Adrenal gland (tissue), 12 donors: Measurements from ENCODE around the gene MIGA2. TPM values are rescaled to one million over a fixed set of nuclear protein-coding genes. Genes with fewer than 3 reads are reported as not detected.
A peak's percentile ranks its signal among the peaks of the same experiment; 100 is the strongest.

Source experiments
- DNase-seq, 7 donors: peaks; one replicate each; pipeline ENCODE4 v3.0.0-alpha.2; 2019 to 2020
- H3K27ac ChIP-seq, 5 donors: fragments of 200-600 bp; sonication (generic) in 4 of 5; 1 replicate in 3 of 5; 2 replicates in 2 of 5; pipeline versions ENCODE4 v1.5.1 to v1.8.0; 2016 to 2020; ENCODE audit warnings: mild to moderate bottlenecking in 1 of 5
- H3K27me3 ChIP-seq: fragments of 200-600 bp; 2 replicates; pipeline ENCODE4 v1.8.0; 2021
- H3K36me3 ChIP-seq, 2 donors: fragments of 200-600 bp; replicated peaks in 1 of 2; 1 replicate in 1 of 2; 2 replicates in 1 of 2; pipeline versions ENCODE4 v1.5.1 to v1.8.0; 2018 to 2022
- H3K4me1 ChIP-seq, 2 donors: fragments of 200-600 bp; replicated peaks in 1 of 2; 1 replicate in 1 of 2; 2 replicates in 1 of 2; pipeline versions ENCODE4 v1.5.1 to v1.8.0; 2018 to 2021
- H3K4me3 ChIP-seq, 4 donors: fragments of 200-600 bp; sonication (generic) in 3 of 4; one replicate each; pipeline ENCODE4 v1.5.1; 2016 to 2018
- H3K9me3 ChIP-seq, 3 donors: fragments of 200-600 bp; sonication (generic) in 1 of 3; replicated peaks in 1 of 3; 1 replicate in 2 of 3; 2 replicates in 1 of 3; pipeline versions ENCODE4 v1.5.1 to v1.8.0; 2016 to 2021
- POLR2A ChIP-seq, 2 donors: fragments of 450-650 bp; IDR thresholded peaks; one replicate each; pipeline ENCODE4 v1.6.1; 2017; ENCODE audit warnings: antibody characterized with exemption in 2 of 2, mild to moderate bottlenecking in 2 of 2, moderate library complexity in 1 of 2
- WGBS, 4 donors: extraction: QIAGEN DNeasy Blood & Tissue Kit in 2 of 4; methylation state at CpG; one replicate each; pipeline versions ENCODE4 v1.1.5 to v1.1.7; 2013 to 2017; 5-methylcytosine and 5-hydroxymethylcytosine counted together
- intact Hi-C, 2 donors: fragments of 100-400 bp; cut with DNase I; formaldehyde crosslinking; loops; one replicate each; pipeline versions ENCODE4 v1.14.1 to v1.15.0; 2022 to 2023
- polyA plus RNA-seq, 3 donors: library from polyadenylated mRNA; stranded (reverse); fragments of 200-250 nt in 2 of 3; fragments of 350-450 nt in 1 of 3; fragmentation: Illumina TruSeq in 1 of 3; extraction: RNeasy Lipid Tissue Mini Kit (QIAGEN cat#74804) in 1 of 3; gene quantifications; one replicate each; pipeline ENCODE4 v1.2.3, GENCODE V29; 2013 to 2014
- total RNA-seq, 9 donors: library from RNA; depleted of rRNA in 4 of 9; stranded (reverse); fragments of >200 nt in 4 of 9; fragments of 120-200 nt in 1 of 9; fragmentation: NEBNext Ultra II Directional in 1 of 9; extraction: Animal tissue kit (Norgen Biotek cat#: 25700) in 1 of 9; gene quantifications; one replicate each; pipeline versions ENCODE4 v1.1.0 to v1.2.4, GENCODE V29; 2013 to 2023
- TF ChIP-seq, protein P1 (sequence below), 6 experiments: fragments of 450-650 bp in 4 of 6; fragments of 200-600 bp in 2 of 6; sonication (generic) in 1 of 6; IDR thresholded peaks; 1 replicate in 5 of 6; 2 replicates in 1 of 6; pipeline versions ENCODE4 v1.5.1 to v1.8.0; 2016 to 2021; ENCODE audit warnings: antibody characterized with exemption in 6 of 6, mild to moderate bottlenecking in 2 of 6, moderate library complexity in 1 of 6
- donor health status: healthy with polysubstance abuse.
- donor health status: Bipolar disorder and iron deficiency.
- donor health status: DM: yes; HTN: yes; CAD: no.
- donor health status: DM: no; HTN: no; CAD: no.
- donor health status: DM: no; HTN: no; CAD: no.
- donor health status: DM: yes; HTN: yes; CAD: no.

Gene MIGA2
- total and polyA plus RNA-seq, 12 donors: 8.9 to 74.6 (median 43.7) TPM

DNA sequence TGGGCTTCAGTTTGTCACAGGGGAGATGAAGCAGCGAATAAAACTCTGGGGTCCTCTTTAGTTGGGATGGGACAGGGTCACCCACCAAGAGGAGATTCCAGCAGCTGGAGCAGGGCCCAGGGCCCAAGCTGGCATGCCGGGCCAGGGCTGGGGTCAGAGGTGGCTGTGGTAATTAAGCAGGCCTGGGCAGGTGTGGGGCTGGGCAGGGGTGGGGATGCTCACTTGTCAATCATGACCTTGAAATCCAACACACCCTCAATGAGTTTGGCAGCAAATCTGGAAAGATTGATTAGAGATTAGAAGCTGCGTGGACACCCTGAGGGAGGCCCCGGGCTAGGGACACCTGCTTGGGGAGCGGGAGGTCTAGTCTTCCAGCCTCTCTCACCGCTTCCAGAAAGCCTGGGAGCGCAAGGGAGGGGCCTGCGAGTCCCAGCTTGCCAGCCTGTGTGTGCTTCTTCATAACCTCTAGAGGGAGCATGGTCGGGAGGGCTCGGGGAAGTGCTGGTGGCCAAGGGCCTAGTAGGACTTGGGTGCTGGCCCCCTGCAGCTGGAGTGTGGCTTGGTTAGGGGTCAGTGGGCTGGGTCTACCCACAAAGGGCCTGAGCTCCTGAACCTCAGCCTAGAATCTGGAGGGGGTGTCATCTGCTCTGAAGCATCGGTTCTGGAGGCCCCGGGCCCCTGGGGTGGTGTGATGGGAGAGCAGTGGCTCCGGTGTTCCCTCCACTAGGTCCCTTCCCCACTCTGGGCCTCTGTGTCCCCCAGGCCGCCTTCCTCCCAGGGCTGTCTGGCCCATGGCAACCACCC is 66.6 kb downstream of the MIGA2 start:
- Histone ChIP-seq H3K4me1 (no peaks in the 10 kb centered on the region), H3K4me3 (no peak overlapping the region), H3K9me3 (no peaks in the 10 kb centered on the region), H3K36me3 (peaks cover 0 to 10% of the 10 kb centered on the region in 2 donors), H3K27ac (no peak overlapping the region), H3K27me3 (no peaks in the 10 kb centered on the region)
- TF ChIP-seq, protein P1, sequence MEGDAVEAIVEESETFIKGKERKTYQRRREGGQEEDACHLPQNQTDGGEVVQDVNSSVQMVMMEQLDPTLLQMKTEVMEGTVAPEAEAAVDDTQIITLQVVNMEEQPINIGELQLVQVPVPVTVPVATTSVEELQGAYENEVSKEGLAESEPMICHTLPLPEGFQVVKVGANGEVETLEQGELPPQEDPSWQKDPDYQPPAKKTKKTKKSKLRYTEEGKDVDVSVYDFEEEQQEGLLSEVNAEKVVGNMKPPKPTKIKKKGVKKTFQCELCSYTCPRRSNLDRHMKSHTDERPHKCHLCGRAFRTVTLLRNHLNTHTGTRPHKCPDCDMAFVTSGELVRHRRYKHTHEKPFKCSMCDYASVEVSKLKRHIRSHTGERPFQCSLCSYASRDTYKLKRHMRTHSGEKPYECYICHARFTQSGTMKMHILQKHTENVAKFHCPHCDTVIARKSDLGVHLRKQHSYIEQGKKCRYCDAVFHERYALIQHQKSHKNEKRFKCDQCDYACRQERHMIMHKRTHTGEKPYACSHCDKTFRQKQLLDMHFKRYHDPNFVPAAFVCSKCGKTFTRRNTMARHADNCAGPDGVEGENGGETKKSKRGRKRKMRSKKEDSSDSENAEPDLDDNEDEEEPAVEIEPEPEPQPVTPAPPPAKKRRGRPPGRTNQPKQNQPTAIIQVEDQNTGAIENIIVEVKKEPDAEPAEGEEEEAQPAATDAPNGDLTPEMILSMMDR (IDR thresholded peaks at IDR 0.05): peak in 5 of 6 experiments; percentile 13 to 46 (median 39)
- TF ChIP-seq POLR2A (IDR thresholded peaks at IDR 0.05): no peak
- DNase-seq: peak in 4 of 7 donors; percentile 45 to 62 (median 58)
- intact Hi-C loops: no loop called here
- WGBS, 4 donors: 59 to 74% (median 72%) methylated on average over 8 to 14 of the region's 14 CpGs

- intact Hi-C loops: no loop called here
- WGBS, 4 donors: 82 to 96% (median 94%) methylated on average over 2 to 4 of the region's 4 CpGs
- DNase-seq: no peak
- TF ChIP-seq POLR2A (IDR thresholded peaks at IDR 0.05): no peak
- TF ChIP-seq, protein P1 (IDR thresholded peaks at IDR 0.05): no peak
- Histone ChIP-seq H3K4me1 (no peaks in the 10 kb centered on the region), H3K27me3 (no peaks in the 10 kb centered on the region), H3K9me3 (no peaks in the 10 kb centered on the region), H3K36me3 (peaks cover 0 to 11% of the 10 kb centered on the region in 2 donors), H3K4me3 (no peak overlapping the region), H3K27ac (no peak overlapping the region)
These were observed 67.2 kb downstream of the MIGA2 start for GRCh38 chr9:129103595-129103965.

DNA sequence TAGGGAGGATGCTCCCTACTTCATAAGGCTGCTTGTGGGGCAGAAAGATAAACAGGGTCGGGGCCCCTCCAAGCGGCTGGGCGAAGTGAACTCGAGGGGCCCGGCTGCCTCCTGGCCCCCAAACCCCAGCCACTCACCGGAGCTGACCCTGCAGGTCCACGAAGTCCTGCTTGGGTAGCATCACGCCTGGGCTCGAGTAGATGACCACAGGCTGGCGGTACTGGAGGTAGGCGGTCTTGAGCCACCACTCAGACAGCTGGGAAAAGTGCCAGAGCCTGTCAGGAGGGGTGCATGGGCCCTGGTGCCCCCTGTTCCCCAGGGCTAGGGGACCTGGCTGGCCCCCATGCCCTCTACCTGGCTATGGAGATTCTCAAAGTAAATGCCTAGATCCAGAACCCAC is 67.6 kb downstream of the MIGA2 start:
- no peak for TF ChIP-seq POLR2A (IDR thresholded peaks at IDR 0.05)
- TF ChIP-seq, protein P1 (IDR thresholded peaks at IDR 0.05): no peak
- Histone ChIP-seq H3K4me1 (peaks cover 2 to 3% of the 10 kb centered on the region in 2 donors), H3K27ac (no peak overlapping the region), H3K27me3 (no peaks in the 10 kb centered on the region), H3K36me3 (peaks cover 0 to 11% of the 10 kb centered on the region in 2 donors), H3K4me3 (no peak overlapping the region), H3K9me3 (no peaks in the 10 kb centered on the region)
- 88 to 98% (median 91%) methylated on average over 7 to 11 of the region's 11 CpGs for WGBS, 4 donors
- DNase-seq: no peak
- intact Hi-C loops: no loop called here

DNA sequence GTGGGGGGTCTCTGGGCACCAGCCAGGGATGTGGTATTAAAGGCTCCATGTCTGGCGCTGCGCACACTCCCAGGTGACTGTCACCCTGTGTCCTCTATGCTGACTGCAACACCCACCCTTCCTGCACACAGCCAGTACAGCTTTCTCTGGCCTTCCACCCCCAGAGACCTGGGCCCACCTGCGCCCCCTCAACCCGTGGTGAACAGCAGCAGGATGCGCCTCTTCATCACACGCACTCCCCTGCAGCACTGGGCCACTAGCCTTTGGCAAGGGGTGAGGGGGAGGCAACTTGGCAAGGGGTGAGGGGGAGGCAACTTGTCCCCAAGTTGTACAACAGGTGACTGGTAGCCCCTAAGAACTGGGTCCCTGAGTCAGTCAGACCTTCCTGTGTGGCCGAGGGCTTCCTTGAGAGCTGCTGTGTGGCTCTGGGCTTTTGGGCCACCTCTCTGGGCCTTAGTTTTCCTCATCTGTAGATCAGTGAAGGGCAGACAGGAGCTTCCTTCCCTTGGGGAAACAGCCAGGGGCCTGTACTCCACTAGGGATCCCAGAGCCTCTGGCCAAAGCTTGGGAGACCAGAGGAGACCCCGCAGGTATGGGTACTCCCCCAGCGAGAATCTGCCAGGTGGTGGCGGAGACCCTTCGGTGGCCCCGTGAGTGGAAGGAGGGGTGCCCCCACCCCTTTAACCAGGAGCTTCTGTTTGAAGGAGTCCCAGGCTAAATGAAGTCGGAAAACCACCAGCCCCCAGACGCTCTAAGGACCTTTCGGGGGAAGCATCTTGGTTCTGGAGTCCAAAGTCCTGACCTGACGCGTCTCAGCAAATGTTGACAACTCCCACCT is 69.7 kb downstream of the MIGA2 start:
- H3K27ac ChIP-seq: no peak overlapping the region
- intact Hi-C loops: no loop called here
- no peak for DNase-seq
- H3K36me3 ChIP-seq: peaks cover 0 to 11% of the 10 kb centered on the region in 2 donors
- no peak for TF ChIP-seq POLR2A (IDR thresholded peaks at IDR 0.05)
- TF ChIP-seq, protein P1 (IDR thresholded peaks at IDR 0.05): no peak
- peaks cover 11 to 13% of the 10 kb centered on the region in 2 donors for H3K4me1 ChIP-seq
- H3K9me3 ChIP-seq: no peaks in the 10 kb centered on the region
- no peak overlapping the region for H3K4me3 ChIP-seq
- no peaks in the 10 kb centered on the region for H3K27me3 ChIP-seq
- WGBS, 4 donors: 91 to 97% (median 92%) methylated on average over 6 to 17 of the region's 17 CpGs
